Umbilical cord (tissue), 2 donors: Measurements from ENCODE around the gene NRDC. TPM values are rescaled to one million over a fixed set of nuclear protein-coding genes. Genes with fewer than 3 reads are reported as not detected.
A peak's percentile ranks its signal among the peaks of the same experiment; 100 is the strongest.
"Not testable (repeated sequence)": the region's sequence is repeated elsewhere in the genome, so short reads cannot be mapped to it uniquely, and the experiment has no call there.

ENCODE experiments used
- DNase-seq: peaks from one replicate; pipeline ENCODE4 v3.0.0-alpha.2; 2015; ENCODE audit warnings: low spot score
- total RNA-seq: library from RNA; depleted of rRNA; stranded (reverse); fragments of >200 nt; gene quantifications from one replicate; pipeline ENCODE4 v1.2.3, GENCODE V29; 2014; ENCODE audit warnings: low replicate concordance; ENCODE audit not compliant: insufficient read depth

The NRDC gene
- total RNA-seq, 1 donor from 2014 or later = 109 TPM

DNA sequence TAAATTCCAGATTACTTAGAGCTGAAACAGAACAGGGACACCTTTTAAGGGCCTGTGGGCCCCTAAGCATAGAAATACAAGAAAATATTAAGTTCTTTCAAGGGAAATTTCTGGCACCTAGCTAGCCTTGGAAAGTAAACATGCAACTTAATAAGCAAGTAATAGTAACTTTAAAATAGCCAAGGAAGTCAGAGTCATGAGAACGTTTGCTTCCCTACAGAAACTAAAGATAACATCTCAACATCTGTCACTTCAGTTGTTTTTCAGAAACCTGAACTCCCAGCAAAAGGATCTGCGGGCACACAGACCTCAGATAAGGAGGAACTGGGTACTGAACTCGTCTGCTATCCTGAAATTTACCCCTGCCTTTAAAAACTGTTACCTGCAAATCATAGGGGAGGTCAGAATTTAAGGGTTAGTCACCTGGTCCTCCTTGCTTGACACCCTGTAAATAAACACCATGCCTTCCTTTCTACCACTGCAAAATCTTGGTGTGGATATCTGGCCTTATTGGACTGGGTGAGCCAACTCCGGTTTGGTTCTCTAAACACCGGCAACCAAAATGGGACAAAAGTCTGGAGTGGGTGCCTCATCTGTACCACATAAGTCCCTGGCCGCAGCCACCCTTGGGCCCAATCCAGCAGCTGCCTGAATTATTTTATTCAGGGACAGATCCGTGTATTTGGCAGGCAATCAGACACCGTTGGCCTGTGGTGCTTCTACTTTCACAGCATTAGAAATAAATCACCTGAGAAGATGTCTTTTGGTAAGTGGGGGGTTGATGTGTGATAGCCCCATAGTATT is 27.9 kb downstream of the NRDC start:
- DNase-seq = no peak

DNA sequence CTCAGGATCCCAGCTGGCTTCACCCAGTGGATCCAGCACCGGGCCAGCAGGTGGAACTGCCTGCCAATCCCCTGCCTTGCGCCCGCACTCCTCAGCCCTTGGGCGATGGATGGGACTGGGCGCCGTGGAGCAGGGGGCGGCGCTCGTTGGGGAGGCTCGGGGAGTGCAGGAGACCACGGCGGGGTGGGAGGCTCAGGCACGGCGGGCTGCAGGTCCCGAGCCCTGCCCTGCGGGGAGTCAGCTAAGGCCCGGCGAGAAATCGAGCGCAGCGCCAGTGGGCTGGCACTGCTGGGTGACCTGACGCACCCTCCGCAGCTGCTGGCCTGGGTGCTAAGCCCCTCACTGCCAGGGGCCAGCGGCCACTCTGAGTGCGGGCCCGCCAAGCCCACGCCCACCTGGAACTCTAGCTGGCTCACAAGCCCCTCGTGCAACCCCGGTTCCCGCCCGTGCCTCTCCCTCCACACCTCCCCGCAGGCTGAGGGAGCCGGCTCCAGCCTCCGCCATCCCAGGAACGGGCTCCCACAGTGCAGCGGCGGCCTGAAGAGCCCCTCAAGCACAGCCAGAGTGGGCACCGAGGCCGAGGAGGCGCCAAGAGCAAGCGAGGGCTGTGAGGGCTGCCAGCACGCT is 31.1 kb downstream of the NRDC start:
- DNase-seq = no peak

DNA sequence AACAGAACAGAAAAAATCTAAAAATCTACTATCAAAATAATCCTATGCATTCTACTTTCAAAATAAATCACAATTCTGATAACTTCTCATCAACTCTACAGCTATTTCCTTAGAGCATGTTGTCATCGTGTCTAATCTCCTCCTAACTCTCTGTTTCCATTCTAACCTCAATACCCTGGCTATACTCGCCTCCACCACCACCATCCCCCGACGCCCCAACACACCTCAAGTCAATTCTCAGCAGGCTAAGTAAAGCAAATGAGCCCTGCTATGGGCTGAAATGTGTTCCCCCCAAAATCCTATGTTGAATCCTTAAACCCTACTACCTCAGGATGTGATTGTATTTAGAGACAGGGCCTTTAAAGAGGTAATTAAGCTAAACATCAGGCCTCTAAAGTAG is 34.6 kb downstream of the NRDC start:
- DNase-seq = no peak

DNA sequence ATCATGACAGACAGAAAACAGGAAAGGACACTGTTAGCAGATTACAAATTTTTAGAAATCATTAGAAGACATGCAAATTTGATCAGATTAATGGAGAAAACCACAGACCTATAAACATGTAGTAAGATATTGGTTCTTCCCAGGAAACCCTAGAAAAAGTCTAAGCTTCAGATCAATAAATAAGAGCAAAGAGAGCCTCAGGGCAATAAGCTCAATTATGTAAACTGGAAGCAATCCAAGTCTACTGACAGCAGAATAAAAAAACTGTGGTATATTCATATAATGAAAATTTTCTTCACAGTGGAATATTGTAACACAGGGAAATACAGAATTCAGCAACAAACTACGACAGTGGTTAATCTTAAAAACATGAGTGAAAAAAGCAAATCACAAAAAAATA is 36.3 kb downstream of the NRDC start:
- DNase-seq = no peak

DNA sequence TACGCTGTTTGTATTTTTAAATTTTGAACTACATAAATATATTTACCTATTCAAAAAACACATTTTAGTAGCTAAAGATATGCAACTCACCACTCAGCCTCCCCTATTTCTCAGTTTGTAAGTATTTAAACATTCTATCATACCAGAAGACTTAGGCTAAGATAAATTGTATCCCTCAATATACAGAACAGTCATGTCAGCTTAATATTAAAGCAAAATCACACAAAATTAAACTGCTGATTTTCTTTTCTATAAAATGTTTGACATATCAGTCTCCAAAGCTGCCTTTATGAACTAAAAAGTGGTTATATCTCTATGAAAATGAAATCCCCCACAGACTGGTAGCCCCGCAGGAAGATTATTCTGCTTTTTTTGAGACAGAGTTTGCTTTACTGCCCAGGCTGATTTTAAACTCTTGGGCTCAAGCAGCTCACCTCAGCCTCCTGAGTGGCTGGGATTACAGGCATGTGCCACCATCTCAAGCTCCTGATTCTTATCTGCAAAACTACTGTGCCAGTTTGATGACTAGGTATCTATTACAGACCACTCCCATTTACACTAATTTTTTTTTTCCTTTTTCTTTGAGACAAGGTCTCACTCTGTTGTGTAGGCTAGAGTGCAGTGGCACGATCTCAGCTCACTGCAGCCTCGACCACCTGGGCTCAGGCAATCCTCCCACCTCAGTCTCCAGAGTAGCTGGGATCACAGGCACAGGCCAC is 37.6 kb downstream of the NRDC start:
- no peak for DNase-seq

DNA sequence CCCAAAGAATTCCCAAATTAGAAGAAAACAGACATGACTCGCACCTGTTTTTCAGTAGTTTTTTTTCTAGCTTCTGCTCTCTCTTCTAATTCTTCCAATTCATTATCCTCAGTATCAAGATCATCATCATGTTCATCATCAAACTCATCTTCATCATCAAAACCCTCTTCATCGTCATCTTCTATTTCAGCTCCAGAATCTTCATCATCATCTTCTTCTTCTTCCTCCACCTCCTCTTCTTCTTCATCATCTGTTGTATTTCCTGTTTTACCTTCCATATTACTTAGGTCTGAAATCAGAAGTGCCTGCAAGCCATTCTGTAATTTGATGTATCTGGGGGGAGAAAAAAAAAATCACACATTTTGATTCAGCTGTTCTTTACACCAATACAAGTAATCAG is 38.3 kb downstream of the NRDC start:
- no peak for DNase-seq

DNA sequence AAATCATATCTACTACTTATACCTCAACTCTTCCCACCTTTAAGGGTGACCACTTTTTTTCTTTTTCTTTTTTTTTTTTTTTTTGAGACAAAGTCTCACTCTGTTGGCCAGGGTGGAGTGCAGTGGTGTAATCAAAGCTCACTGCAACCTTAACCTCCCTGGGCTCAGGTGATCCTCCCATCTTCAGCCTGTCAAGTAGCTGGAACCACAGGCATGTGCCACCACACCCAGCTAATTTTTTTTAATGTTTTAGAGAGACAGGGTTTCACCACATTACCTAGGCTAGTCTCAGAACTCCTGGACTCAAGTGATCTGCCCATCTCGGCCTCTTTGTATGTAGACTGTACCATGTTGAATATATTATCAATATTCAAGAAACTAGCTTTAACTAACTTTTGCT is 39.4 kb downstream of the NRDC start:
- no peak for DNase-seq

DNA sequence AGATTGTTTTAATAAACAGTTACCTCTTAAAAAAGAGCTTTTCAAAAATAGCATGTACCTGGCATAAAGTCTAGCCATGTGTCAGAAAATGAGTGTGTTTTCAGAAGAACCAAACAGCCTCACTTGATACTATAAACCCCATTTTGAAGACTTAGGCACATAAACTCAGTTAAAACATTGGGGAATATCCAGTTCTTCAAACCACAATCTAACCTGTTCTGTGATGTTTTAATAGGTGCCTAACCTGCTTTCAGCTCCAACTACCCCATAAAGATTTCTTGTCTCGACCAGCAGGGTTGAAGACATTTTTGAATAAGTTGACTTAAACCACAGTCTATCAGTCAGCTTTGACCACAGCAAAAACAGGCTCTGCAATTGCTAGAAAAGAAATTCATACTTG is 41.3 kb downstream of the NRDC start:
- no peak for DNase-seq

DNA sequence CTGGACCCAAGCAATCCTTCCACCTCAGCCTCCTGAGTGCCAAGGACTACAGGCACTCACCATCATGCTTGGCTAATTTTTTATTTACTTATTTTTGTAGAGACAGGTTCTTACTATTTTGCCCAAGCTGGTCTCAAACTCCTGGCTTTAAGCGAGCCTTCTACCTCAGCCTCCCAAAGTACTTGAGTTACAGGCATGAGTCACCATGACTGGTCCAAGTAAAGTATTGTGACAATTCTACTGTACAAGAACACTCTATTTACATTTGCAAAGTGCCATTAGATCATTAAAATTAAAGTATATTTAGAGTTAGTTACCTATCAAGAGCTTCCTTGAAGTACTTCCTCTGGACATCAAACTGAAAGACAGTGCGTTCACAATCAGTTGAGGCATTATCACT is 44.8 kb downstream of the NRDC start:
- DNase-seq = no peak

DNA sequence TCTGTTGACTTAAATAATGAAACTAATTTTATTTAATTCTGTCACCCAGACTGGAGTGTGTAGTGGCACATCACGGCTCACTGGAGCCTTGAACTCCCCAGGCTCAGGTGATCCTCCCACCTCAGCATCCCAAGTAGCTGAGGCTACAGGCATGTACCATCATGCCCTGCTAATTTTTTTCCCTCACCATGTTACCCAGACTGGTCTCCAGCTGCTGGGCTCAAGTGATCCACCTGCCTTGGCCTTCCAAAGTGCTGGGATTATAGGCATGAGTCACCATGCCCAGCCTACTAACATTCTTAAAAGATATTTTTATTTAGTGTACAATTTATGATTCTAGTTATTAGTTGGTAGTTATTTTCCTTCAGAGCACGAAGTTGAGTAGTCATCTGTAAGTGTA is 49.5 kb downstream of the NRDC start:
- no peak for DNase-seq

DNA sequence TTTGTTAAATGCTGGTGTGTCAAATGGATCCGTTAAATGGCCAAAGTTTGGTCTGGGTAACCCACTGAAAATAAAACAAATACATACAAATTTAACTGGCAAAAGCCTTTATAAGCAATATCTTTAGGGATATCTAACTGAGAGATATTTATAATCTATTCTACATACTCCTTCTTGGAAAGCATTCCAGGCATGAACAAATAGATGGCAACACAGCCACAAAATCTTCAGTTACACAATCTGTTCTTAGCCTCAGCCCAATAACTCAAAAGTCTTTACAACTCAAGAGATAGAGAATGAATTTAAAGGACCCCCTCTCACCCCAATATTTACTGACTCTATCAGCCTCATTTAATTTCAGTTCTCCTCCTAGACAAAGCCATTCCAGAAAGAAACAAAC is 58.7 kb downstream of the NRDC start:
- DNase-seq = no peak

DNA sequence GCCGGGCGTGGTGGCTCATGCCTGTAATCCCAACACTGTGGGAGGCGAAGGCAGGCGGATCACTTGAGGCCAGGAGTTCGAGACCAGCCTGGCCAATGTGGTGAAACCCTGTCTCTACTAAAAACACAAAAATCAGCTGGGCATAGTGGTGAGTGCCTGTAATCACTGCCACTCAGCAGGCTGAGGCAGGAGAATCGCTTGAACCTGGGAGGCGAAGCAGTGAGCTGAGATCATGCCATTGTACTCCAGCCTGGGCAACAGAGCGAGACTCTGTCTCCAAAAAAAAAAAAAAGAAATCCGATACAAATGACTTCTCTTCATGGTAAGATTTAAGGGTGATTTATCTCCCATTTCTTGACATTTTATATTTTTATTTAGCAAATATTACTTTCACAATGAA is 59.5 kb downstream of the NRDC start:
- DNase-seq = not testable (repeated sequence)

DNA sequence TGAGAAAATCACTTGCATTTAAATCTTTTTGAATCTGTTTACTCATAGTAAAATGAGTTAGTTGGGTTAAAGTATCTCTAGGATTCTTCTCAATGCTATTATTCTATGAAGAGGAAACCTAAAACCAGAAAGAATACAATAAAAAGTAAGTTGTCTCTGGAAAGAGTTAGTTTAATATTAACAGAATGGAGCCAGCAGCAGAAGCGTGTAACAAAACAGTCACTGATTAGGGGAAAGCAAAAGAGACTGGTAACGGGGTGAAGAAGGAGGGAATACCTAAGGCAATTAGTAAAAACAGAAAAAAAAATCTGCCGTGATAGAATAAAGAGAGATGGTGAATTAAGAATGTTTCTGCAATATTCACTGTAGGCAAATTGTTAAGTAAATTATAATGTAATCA is 60.0 kb downstream of the NRDC start:
- no peak for DNase-seq

DNA sequence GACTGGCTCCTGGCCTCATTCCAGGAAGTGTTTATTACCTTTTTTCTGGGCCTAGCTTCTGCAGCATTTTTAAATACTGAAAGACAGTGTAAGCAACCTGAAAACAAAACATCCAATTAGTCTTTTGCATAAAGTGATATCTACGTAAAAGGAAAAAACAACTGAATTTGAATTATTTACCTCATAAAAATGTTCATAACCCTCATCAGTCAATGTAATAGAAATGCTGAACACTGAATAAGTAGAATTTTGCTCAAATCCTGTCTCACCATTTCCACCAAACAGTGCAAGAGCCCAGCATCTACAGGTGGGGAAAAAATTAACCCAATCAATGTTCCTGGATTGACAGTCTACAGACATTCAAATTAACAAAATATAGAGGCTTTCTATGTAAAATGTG is 64.0 kb downstream of the NRDC start:
- DNase-seq = no peak

DNA sequence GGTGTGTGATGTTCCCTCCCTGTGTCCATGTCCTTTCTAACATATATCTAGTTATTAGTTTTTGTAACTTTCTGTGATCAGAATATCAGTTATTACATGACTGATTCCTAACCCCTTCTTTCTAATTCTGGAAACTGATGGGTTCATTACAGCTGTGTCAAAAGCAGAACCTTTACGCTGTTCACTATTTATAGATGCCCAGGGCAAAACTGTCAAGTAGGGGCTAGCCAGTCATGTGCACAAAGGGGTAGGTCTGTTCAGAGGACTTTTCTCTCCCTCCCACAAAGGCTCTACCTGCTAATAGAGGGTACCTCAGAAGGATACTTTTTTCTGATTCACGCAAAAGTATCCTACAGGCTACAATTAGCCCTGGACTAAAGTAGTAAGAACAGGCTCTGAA is 79.2 kb downstream of the NRDC start:
- no peak for DNase-seq

DNA sequence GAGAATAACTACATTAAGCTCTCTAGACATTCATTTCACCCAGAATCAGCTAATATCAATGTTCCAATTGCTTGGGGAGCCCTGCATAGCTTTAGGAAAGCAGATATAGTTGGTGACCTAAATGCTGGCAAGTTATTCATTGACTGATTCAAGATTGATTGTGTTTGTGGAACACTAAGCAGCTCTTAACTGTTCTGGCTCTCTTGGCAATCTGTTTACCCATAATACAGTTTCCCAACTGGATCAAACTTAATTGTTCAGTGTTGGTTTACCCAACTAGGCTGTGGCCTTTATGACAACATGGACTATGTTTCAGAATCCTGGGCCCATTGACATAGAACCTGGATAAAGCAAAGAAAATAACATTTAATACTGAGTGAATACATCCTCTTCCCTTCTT is 83.7 kb downstream of the NRDC start:
- no peak for DNase-seq

DNA sequence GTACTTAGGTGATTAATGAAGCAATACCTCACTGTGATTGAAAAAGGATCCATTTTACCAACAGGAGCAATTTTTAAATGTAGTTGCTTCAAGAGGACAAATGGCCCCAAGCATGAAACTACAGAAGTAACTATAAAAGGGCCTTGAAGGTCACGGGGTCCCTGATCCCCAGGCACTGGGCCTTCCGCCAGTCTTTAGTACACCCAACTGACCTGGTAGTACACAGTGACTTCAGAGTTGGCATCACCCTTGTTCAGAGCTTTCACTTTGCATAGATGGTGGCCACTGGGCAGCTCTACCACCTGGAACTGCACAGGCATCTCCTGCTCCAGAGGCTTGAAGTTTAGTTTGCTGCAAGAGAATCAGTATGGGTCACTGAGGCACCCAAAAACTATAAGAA is 84.3 kb downstream of the NRDC start:
- no peak for DNase-seq

DNA sequence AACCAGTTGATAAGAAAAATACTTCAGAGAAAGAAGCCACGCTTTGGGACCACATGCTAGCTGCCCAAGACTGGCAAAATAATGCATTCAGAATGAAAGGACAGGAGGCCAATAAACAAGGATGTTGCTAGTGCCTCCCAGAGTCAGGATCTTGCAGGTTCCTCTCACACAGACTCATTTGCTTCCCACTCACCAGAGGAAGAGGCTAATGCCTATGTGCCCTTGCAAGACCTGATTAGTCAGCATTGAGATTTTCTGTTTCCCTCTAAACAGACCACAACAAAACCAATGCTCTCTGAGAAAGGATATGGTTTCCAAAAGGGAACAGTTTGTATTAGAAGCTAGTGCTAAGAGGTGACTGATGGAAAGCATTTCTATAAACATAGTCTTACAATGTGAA is 85.7 kb downstream of the NRDC start:
- DNase-seq = peak; percentile 30

DNA sequence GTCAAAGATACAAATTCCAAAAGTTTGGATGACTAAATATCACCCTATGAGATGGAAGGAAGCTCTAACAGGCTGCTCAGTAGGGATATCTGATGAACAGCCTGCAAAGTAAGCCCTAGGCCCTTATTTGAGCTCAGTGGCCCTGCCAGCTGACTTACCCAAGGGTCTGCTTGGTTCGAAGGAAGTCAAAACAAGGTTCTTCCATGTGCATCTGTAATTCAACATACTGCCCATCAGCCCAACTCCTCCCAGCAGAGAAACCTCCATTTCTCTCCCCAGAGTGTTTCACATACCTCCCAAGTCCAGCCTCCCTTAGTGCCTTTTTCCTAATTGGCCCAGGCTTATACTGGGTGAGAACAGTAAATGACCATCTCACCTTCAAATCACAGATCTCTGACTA is 86.6 kb downstream of the NRDC start:
- no peak for DNase-seq

DNA sequence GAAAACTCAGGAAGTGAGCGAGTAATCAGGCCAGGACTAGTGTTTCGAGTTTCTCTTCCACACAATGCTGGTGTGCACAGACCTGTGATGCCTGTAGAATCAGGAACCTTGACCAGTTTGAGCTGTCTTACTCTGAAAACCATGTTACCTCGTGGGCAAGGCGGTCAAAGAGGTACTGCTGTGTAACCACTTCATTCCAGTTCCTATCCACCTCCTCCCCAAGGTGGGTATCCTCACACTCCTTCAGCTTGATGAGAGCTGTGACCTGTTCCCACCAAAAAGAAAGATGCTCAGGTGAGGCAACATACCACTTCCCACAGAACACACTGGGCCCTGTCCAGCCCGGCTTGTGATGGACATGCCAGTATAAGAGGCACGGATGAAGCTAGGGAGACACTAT is 88.1 kb downstream of the NRDC start:
- no peak for DNase-seq

DNA sequence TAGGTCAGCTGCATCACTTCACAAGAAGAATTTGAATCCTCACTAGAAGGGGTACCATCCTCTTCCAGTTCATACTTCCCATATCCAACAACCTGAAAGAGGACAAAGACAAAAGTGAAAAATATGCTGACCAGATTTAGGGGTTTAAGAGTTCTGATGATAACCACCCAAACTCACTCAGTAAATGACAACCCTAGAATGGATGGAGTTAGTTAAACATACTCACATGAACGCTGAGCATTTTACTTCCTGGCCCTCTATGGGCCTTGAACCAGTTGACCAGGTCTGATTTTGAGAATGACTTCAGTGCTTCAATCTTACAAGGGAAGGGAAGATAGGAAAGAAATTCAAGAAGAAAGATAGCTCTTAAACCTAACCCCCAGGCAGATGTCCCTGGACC is 89.2 kb downstream of the NRDC start:
- no peak for DNase-seq

DNA sequence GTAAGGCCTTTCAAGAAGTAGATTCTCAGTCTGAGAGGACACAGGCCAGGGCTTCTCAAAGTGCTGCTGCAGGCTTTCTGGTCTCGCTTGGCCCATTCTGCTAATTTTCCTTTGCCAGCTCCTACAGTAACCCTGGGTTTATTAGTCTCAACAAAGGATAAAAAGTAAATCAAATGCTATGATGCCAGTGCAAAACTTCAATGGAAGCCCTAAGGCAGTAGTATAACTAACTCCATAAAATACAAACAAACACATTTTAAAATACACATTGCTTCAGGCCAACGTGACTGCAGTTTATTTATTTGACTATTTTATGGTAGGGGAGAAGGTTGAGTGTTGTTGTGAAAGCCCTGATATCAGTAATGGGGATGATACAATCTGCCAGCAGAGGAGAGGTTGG is 89.6 kb downstream of the NRDC start:
- no peak for DNase-seq

DNA sequence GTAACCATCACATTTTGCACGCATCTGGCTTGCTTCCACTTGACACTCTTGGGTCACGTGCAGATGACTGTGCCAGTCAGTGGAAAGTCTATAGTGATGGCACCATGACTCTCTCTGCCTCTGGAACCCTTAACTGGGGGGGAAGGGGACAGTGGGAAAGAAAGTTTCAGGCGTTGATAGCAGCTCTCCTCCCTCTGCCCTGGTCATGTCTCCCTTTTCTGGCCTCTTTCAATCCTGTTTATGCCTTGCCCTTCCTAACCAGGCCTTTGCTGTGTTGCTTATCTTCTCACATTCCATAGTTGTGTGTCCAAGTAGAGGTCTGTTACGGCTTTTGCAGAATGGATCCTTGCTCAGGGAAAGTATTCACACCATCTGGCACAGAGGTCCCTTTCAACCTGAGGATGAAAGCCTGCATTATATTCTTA is 93.5 kb downstream of the NRDC start:
- peak; percentile 72 for DNase-seq
